H1 (cell line): ENCODE data around the gene WASHC4. TPM values are rescaled to one million over a fixed set of nuclear protein-coding genes. Genes with fewer than 3 reads are reported as not detected.

Experiments used
- polyA plus RNA-seq, 7 experiments: library from polyadenylated mRNA; depleted of rRNA in 3 of 7; stranded (reverse) in 5 of 7; unstranded in 2 of 7; fragments of >200 nt in 5 of 7; fragments of 200-250 nt in 2 of 7; gene quantifications; 1 replicate in 5 of 7; 2 replicates in 1 of 7; 4 replicates in 1 of 7; pipeline versions ENCODE4 v1.2.1 to v1.2.3, GENCODE V29; 2011 to 2013; ENCODE audit warnings: missing spikeins in 2 of 7, mixed read lengths in 2 of 7
- total RNA-seq: library from RNA; stranded (reverse); fragmentation: NEBNext Ultra II Directional; extraction: Animal tissue kit (Norgen Biotek cat#: 25700); gene quantifications from 2 replicates; pipeline ENCODE4 v1.2.1, GENCODE V29; 2021
- TF ChIP-seq, protein P1 (sequence below): fragments of 300-600 bp; sonication (generic); IDR thresholded peaks from 2 replicates; pipeline ENCODE4 v1.7.1; 2012; ENCODE audit warnings: low read length, moderate library complexity, mild to moderate bottlenecking, inconsistent platforms; ENCODE audit not compliant: insufficient replicate concordance

The WASHC4 gene
- total and polyA plus RNA-seq, 2 of the 8 experiments (the other 6 are each of a cell fraction or from before 2014, with no cell fraction given) = 13.0 to 38.5 TPM

GRCh38 chr12:105104762-105105161 lies 2.8 kb upstream of the WASHC4 start (continued):
- TF ChIP-seq, protein P1, sequence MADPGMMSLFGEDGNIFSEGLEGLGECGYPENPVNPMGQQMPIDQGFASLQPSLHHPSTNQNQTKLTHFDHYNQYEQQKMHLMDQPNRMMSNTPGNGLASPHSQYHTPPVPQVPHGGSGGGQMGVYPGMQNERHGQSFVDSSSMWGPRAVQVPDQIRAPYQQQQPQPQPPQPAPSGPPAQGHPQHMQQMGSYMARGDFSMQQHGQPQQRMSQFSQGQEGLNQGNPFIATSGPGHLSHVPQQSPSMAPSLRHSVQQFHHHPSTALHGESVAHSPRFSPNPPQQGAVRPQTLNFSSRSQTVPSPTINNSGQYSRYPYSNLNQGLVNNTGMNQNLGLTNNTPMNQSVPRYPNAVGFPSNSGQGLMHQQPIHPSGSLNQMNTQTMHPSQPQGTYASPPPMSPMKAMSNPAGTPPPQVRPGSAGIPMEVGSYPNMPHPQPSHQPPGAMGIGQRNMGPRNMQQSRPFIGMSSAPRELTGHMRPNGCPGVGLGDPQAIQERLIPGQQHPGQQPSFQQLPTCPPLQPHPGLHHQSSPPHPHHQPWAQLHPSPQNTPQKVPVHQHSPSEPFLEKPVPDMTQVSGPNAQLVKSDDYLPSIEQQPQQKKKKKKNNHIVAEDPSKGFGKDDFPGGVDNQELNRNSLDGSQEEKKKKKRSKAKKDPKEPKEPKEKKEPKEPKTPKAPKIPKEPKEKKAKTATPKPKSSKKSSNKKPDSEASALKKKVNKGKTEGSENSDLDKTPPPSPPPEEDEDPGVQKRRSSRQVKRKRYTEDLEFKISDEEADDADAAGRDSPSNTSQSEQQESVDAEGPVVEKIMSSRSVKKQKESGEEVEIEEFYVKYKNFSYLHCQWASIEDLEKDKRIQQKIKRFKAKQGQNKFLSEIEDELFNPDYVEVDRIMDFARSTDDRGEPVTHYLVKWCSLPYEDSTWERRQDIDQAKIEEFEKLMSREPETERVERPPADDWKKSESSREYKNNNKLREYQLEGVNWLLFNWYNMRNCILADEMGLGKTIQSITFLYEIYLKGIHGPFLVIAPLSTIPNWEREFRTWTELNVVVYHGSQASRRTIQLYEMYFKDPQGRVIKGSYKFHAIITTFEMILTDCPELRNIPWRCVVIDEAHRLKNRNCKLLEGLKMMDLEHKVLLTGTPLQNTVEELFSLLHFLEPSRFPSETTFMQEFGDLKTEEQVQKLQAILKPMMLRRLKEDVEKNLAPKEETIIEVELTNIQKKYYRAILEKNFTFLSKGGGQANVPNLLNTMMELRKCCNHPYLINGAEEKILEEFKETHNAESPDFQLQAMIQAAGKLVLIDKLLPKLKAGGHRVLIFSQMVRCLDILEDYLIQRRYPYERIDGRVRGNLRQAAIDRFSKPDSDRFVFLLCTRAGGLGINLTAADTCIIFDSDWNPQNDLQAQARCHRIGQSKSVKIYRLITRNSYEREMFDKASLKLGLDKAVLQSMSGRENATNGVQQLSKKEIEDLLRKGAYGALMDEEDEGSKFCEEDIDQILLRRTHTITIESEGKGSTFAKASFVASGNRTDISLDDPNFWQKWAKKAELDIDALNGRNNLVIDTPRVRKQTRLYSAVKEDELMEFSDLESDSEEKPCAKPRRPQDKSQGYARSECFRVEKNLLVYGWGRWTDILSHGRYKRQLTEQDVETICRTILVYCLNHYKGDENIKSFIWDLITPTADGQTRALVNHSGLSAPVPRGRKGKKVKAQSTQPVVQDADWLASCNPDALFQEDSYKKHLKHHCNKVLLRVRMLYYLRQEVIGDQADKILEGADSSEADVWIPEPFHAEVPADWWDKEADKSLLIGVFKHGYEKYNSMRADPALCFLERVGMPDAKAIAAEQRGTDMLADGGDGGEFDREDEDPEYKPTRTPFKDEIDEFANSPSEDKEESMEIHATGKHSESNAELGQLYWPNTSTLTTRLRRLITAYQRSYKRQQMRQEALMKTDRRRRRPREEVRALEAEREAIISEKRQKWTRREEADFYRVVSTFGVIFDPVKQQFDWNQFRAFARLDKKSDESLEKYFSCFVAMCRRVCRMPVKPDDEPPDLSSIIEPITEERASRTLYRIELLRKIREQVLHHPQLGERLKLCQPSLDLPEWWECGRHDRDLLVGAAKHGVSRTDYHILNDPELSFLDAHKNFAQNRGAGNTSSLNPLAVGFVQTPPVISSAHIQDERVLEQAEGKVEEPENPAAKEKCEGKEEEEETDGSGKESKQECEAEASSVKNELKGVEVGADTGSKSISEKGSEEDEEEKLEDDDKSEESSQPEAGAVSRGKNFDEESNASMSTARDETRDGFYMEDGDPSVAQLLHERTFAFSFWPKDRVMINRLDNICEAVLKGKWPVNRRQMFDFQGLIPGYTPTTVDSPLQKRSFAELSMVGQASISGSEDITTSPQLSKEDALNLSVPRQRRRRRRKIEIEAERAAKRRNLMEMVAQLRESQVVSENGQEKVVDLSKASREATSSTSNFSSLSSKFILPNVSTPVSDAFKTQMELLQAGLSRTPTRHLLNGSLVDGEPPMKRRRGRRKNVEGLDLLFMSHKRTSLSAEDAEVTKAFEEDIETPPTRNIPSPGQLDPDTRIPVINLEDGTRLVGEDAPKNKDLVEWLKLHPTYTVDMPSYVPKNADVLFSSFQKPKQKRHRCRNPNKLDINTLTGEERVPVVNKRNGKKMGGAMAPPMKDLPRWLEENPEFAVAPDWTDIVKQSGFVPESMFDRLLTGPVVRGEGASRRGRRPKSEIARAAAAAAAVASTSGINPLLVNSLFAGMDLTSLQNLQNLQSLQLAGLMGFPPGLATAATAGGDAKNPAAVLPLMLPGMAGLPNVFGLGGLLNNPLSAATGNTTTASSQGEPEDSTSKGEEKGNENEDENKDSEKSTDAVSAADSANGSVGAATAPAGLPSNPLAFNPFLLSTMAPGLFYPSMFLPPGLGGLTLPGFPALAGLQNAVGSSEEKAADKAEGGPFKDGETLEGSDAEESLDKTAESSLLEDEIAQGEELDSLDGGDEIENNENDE = no peak
